HG03460 (cell line): ENCODE measurements around the gene STK32C.
"Not testable (repeated sequence)": the region's sequence is repeated elsewhere in the genome, so short reads cannot be mapped to it uniquely, and the experiment has no call there.

Experiments used
- ATAC-seq: cut with Tn5 transposase; IDR thresholded peaks from one replicate; pipeline ENCODE4 v1.9.1; 2021; ENCODE audit not compliant: unreplicated experiment

The STK32C gene

GRCh38 chr10:132303361-132304115 is 4.2 kb downstream of the STK32C start:
- ATAC-seq: no peak

GRCh38 chr10:132302421-132303310 is 5.1 kb downstream of the STK32C start:
- ATAC-seq: no peak

GRCh38 chr10:132301371-132302330 is 6.1 kb downstream of the STK32C start:
- ATAC-seq: no peak

DNA sequence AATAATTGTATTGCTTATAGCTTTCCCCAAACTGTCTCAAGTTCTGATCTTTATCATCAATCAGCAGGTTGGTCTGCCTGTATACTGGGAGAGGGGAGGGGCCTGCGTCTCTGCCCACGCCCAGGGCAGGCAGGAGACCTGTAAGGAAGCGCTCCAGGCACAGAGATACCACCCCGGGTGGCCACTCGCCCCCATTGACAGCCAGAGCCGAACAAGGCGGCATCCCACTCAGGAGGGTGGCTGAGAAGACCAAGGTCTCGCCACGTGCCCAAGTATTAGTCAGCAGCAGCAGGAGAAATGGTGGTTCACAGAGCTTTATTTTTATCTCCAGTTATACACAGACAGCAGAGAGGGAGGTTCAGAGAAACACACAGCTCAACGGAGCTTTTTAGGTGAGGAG is 7.2 kb downstream of the STK32C start:
- ATAC-seq: no peak

DNA sequence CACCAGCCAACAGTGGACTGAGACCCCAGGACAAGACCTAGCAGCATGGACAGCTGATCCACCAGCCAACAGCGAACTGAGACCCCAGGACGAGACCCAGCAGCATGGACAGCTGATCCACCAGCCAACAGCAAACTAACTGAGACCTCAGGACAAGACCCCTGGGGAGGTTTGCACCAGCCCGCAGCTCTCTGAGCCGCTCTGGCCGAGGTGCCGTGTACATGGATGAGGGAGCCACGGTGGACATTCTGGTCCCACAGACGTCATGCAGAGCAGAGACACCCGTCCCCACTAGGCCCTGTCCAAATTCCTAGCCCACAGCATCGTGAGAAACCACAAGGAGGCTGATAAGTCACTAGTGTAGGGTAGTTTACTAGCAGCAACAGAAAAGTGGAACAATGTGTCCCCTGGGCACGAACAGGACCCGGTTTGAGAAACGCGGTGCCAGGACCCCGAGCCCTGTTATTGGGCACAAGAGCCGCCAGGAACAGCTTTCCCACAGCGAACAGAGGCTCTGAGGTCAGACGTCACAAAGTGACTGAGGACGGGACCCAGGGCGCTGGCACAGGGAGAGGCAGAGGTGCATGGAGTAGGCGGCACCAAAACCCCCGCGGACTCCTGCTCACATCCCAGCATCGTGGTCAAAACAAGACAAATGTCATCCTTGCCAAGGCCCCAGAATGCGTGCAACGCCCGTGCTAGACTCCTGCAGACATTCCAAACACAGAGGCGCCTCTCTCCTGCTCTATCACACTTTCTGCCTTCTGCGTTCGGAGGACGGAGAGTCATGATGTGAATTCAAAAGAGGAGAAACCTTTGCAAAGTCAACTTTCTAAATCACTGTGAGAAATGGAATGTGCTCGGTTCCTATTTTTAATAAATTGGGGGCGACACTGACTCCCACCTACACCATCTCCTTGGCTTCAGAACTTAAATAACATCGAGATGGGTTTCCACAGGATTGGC is 8.1 kb downstream of the STK32C start:
- ATAC-seq: no peak

- no peak for ATAC-seq
Measured at GRCh38 chr10:132298038-132298881, 9.5 kb downstream of the STK32C start.

DNA sequence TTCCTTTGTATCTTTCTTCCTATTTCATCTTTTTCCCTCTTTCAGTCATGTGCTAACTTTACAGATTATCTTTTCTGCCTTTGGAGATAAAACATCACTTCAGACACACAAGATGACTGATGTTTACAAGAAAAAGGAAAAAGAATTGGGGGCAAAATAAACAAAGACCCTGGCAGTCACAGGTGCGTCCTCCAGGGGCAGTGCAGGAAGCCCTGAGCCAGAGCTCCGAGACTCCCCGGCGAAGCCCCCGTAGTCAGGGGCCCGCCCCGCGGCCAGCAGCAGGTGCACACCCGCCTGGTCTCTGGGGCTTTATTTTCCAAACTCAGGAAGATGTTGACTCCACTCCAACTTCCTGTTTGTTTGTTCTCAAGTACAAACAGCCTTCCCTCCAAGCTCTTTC is 10.2 kb downstream of the STK32C start:
- ATAC-seq: no peak

- ATAC-seq: no peak
Measured at GRCh38 chr10:132296666-132297443, 10.9 kb downstream of the STK32C start.

GRCh38 chr10:132295481-132295880 is 12.3 kb downstream of the STK32C start:
- ATAC-seq: not testable (repeated sequence)

- no peak for ATAC-seq
Measured at GRCh38 chr10:132294561-132295318, 13.0 kb downstream of the STK32C start.

DNA sequence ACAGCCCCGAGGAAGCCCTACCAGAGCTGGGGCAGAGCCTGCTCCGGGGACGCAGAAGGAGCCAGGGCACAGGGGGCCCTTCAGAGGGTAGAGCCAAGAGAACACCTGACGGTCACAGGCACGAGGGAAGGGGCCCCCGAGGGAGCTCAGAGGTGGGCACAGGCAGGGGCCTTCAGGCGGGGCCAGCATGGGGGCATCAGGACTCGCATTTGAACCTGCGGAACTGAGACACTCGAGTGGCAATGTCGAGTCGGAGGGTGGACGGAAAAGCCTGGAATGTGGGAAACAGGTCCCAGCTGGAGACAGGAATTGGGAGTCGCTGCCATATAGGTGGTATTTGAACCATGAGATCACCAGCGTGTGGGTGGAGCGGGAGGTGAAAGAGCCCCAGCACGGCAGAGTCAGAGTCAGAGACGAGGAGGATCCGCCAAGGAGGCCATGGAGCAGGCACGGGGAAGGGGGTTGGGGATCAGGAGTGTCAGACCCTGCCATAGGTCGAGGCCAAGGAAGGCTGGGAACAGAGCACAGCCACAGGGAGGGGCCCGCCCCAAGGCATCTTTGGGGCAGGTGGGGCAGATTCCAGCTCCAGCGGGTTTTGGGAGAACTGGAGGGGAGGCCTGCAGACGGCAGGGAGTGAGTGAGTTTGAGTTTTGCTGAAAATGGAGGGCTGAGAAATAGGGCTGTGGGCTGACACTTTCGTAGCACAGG is 13.8 kb downstream of the STK32C start:
- ATAC-seq: no peak

DNA sequence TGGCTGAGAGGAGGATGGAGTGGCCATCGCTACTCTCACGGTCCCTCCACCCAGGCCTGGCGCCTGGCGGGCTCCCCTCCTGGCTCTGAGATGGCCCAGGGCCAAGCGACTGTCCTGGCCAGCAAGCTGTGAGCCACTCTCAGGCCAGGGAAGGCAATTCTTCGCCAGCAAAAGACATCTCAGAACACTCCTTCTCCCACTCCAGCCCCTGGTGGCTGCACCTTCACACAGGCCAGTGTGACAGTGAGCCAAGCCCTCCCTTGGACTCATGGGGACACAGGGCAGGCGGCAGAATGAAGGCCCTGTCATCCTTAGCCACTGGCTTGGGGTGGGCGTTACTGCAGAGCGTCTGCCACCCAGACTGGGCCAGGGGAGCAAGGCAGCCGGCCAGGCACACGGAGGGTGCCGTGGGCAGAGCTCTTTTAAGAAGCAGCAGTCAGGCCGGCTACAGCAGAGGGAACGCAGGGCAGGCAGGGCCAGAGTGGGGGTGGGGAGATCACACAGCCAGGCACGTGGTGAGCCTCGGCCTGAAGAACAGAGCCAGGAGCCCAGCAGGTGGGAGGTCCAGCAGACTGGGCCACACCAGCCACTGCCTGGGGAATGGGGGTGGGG is 14.4 kb downstream of the STK32C start:
- ATAC-seq: no peak

DNA sequence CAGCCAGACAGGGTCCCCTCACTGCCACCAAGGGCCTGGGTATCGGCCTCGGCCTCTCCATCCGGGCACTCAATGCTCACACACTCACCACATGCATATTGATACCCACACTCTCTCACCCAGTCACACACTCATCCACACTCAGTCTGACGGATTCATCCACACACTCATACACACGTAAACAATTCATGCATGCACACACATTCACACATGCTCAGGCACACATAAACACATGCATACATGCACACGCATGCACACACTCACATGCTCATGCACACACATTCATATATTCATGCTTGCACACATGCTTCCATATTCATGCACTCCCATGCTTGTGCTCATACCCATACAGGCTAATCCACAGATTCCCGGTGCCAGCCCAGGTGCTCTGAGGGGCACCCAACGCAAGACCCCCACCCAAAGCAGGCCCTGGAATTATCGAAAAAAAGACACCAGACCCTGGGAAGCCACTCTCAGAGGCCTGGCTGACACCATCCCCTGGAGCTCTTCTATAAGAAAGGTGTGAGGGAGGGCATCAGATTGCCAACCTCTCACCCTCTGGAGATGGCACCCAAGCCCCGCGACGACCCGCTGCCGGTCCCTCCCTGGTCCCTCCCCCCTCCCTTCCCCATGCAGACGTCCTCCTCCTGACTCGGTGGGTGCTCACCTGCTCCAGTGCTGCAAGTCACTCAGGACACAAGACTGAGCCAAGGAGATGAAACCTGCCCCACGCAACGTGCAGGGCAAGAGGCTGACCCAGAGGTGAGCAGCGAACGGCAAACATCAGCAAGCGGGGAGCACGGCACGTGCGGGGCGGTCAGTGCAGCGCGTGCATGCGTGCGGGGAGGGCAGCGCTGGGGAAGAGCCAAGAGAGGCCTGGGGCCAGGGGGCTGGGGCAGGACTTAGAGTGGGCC is 15.2 kb downstream of the STK32C start:
- ATAC-seq: no peak

DNA sequence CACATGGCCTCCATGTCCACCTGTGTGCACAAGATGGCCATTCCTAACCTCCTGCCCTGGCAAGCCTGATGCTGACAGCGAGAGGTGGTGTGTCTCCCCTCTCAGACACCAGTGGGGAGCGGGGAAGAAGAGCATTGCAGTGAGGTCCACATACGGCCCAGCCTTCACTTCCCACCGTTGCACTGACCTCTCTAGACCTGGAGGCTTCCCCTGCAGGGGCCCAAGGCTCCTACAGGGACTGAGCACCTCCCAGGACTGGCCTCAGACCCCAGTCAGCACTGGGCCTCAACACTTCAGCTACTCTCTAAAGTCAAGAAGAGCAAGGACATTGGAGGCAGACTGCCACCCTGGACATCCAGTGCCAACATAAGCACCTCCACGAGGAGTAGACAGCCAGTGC is 15.9 kb downstream of the STK32C start:
- no peak for ATAC-seq

- ATAC-seq: no peak
Measured at GRCh38 chr10:132290631-132291030, 17.1 kb downstream of the STK32C start.
